MM.1S (cell line): ENCODE measurements around the gene LMX1B.

Experiments used
- DNase-seq: peaks from one replicate; pipeline ENCODE4 v3.0.0-alpha.2; 2015
- H2AFZ ChIP-seq: fragments of 300-600 bp; sonication (generic); 2 replicates; pipeline ENCODE4 v1.6.0; 2016; ENCODE audit warnings: antibody characterized with exemption, low read length
- H3F3A ChIP-seq: fragments of 300-600 bp; sonication (generic); 2 replicates; pipeline ENCODE4 v1.6.1; 2016; ENCODE audit warnings: mild to moderate bottlenecking, antibody characterized with exemption, low read length, moderate library complexity, mixed read lengths; ENCODE audit not compliant: insufficient read depth
- H3K27ac ChIP-seq: fragments of 300-600 bp; sonication (generic); 2 replicates; pipeline ENCODE4 v1.5.1; 2016; ENCODE audit warnings: mild to moderate bottlenecking, low read length
- H3K27me3 ChIP-seq: fragments of 300-600 bp; sonication (generic); replicated peaks from 2 replicates; pipeline ENCODE4 v1.6.0; 2016; ENCODE audit warnings: low read length; ENCODE audit not compliant: insufficient read depth
- H3K36me3 ChIP-seq: fragments of 300-600 bp; sonication (generic); replicated peaks from 2 replicates; pipeline ENCODE4 v1.6.1; 2016; ENCODE audit warnings: mild to moderate bottlenecking, low read length, mixed read lengths; ENCODE audit not compliant: insufficient read depth
- H3K4me1 ChIP-seq: fragments of 300-600 bp; sonication (generic); 2 replicates; pipeline ENCODE4 v1.6.1; 2016; ENCODE audit warnings: low read length, mixed read lengths
- H3K4me2 ChIP-seq: fragments of 300-600 bp; sonication (generic); 2 replicates; pipeline ENCODE4 v1.6.0; 2016; ENCODE audit warnings: low read depth, low read length
- H3K4me3 ChIP-seq: fragments of 300-600 bp; sonication (generic); 2 replicates; pipeline ENCODE4 v1.5.1; 2016; ENCODE audit warnings: low read length, mixed read lengths
- H3K79me2 ChIP-seq: fragments of 300-600 bp; sonication (generic); 2 replicates; pipeline ENCODE4 v1.6.1; 2016; ENCODE audit warnings: mixed run types, low read length, mixed read lengths
- H3K9ac ChIP-seq: fragments of 300-600 bp; sonication (generic); 2 replicates; pipeline ENCODE4 v1.6.1; 2016; ENCODE audit warnings: low read length, mixed read lengths
- H3K9me2 ChIP-seq: fragments of 300-600 bp; sonication (generic); replicated peaks from 2 replicates; pipeline ENCODE4 v1.6.1; 2016; ENCODE audit warnings: mild to moderate bottlenecking, low read length, mixed read lengths; ENCODE audit not compliant: insufficient read depth
- H3K9me3 ChIP-seq: fragments of 300-600 bp; sonication (generic); replicated peaks from 2 replicates; pipeline ENCODE4 v1.6.1; 2016; ENCODE audit warnings: mild to moderate bottlenecking, low read length, mixed read lengths; ENCODE audit not compliant: insufficient read depth
- H4K20me1 ChIP-seq: fragments of 300-600 bp; sonication (generic); 2 replicates; pipeline ENCODE4 v1.6.1; 2016; ENCODE audit warnings: mild to moderate bottlenecking, low read length, moderate library complexity, mixed read lengths; ENCODE audit not compliant: insufficient read depth
- EZH2 ChIP-seq: fragments of 300-600 bp; sonication (generic); optimal IDR thresholded peaks from 2 replicates; pipeline ENCODE3; 2017; ENCODE audit warnings: low read depth, mild to moderate bottlenecking, antibody characterized with exemption, low read length, mixed read lengths
- EZH2phosphoT487 ChIP-seq: fragments of 300-600 bp; sonication (generic); IDR thresholded peaks from 2 replicates; pipeline ENCODE4 v1.6.1; 2018; ENCODE audit warnings: antibody characterized with exemption, low read length
- TF ChIP-seq, protein P1 (sequence below): fragments of 300-600 bp; sonication (generic); IDR thresholded peaks from 2 replicates; pipeline ENCODE4 v1.5.1; 2016; ENCODE audit warnings: antibody characterized with exemption, low read length, mixed read lengths

Gene LMX1B

DNA sequence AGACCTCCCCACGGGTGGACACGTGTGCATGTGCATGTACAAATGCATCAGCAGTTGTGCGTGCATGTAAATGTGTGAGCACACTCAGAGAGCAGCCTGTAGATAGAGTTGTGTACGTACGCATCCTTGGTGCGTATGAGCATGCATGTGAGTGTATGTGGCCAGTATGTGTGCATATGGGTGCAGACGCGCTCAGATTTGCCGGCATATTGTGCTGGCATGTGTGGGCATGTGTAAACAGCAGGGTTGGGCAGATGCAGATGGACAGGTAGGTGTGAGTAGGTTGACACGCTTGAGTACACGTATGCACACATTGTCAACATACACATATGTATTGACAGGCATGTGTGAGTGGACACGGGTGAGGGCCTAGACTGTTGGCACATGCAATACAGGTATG lies 56.5 kb downstream of the LMX1B start:
- no peaks in the 10 kb centered on the region for H3K9me2 ChIP-seq
- no peaks in the 10 kb centered on the region for H4K20me1 ChIP-seq
- H3K9me3 ChIP-seq, result no peaks in the 10 kb centered on the region
- H3K27ac ChIP-seq, result no peak overlapping the region
- no peaks in the 10 kb centered on the region for H3K79me2 ChIP-seq
- TF ChIP-seq, protein P1, sequence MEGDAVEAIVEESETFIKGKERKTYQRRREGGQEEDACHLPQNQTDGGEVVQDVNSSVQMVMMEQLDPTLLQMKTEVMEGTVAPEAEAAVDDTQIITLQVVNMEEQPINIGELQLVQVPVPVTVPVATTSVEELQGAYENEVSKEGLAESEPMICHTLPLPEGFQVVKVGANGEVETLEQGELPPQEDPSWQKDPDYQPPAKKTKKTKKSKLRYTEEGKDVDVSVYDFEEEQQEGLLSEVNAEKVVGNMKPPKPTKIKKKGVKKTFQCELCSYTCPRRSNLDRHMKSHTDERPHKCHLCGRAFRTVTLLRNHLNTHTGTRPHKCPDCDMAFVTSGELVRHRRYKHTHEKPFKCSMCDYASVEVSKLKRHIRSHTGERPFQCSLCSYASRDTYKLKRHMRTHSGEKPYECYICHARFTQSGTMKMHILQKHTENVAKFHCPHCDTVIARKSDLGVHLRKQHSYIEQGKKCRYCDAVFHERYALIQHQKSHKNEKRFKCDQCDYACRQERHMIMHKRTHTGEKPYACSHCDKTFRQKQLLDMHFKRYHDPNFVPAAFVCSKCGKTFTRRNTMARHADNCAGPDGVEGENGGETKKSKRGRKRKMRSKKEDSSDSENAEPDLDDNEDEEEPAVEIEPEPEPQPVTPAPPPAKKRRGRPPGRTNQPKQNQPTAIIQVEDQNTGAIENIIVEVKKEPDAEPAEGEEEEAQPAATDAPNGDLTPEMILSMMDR, result no peak
- TF ChIP-seq EZH2phosphoT487, result no peak
- no peak for TF ChIP-seq EZH2
- DNase-seq, result no peak
- no peak overlapping the region for H2AFZ ChIP-seq
- no peaks in the 10 kb centered on the region for H3K4me1 ChIP-seq
- no peaks in the 10 kb centered on the region for H3K36me3 ChIP-seq
- H3F3A ChIP-seq, result no peaks in the 10 kb centered on the region
- no peak overlapping the region for H3K4me3 ChIP-seq
- peaks cover 88% of the 10 kb centered on the region for H3K27me3 ChIP-seq
- no peak overlapping the region for H3K4me2 ChIP-seq
- H3K9ac ChIP-seq, result no peak overlapping the region

DNA sequence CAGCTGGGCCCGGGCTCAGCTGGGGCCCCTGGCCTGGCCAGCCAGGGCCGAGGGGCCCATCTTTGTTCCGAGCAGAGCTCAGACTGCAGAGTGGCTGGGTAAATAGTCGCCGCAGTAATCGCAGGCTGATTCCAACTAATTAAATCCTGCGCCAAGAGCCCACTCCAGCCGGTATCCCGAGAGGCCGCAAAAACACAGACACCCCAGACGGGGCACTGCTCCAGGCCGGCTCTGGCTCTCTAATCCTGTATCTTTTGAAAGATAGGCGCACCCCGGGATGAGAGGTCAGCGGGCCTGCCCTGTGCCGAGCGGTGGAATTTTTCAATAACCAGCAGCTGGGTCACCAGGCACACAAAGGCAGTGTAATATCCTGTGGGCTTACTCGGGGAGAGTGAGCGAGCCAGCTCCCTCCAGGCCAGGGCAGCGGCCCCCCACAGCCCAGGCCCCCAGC lies 57.7 kb downstream of the LMX1B start:
- H3K4me1 ChIP-seq, result no peaks in the 10 kb centered on the region
- no peak overlapping the region for H3K4me2 ChIP-seq
- no peaks in the 10 kb centered on the region for H3K79me2 ChIP-seq
- no peak for DNase-seq
- H3K27ac ChIP-seq, result no peak overlapping the region
- H3K4me3 ChIP-seq, result no peak overlapping the region
- TF ChIP-seq EZH2phosphoT487 (no peak), EZH2 (no peak)
- TF ChIP-seq, protein P1, result no peak
- no peaks in the 10 kb centered on the region for H4K20me1 ChIP-seq
- no peaks in the 10 kb centered on the region for H3F3A ChIP-seq
- H3K9ac ChIP-seq, result no peak overlapping the region
- H3K9me2 ChIP-seq, result no peaks in the 10 kb centered on the region
- peaks cover 85% of the 10 kb centered on the region for H3K27me3 ChIP-seq
- no peak overlapping the region for H2AFZ ChIP-seq
- H3K9me3 ChIP-seq, result no peaks in the 10 kb centered on the region
- H3K36me3 ChIP-seq, result no peaks in the 10 kb centered on the region

DNA sequence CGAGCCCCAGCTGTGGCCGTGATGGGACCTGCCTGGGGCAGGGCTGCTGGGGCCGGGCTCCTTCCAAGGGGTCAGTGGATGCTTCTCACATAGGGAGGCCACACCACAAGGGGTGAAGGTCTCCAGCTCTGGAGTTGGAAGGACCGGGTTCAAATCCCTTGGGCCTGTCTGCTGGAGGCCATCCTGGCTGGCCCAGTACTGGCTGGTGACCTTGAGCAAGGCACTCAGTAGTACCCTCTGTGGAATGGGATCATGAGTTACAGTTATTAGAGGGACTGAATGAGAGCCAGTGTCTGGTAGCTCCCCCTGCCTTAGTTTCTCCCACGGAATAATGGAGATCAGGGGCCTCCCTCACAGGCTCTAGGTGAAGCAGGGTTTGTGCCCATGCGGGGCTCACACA lies 58.3 kb downstream of the LMX1B start:
- H3F3A ChIP-seq, result no peaks in the 10 kb centered on the region
- TF ChIP-seq, protein P1, result no peak
- TF ChIP-seq EZH2 (no peak), EZH2phosphoT487 (no peak)
- H3K9me3 ChIP-seq, result no peaks in the 10 kb centered on the region
- H2AFZ ChIP-seq, result no peak overlapping the region
- peaks cover 90% of the 10 kb centered on the region for H3K27me3 ChIP-seq
- H3K9ac ChIP-seq, result no peak overlapping the region
- no peak overlapping the region for H3K4me3 ChIP-seq
- H3K36me3 ChIP-seq, result no peaks in the 10 kb centered on the region
- H4K20me1 ChIP-seq, result no peaks in the 10 kb centered on the region
- H3K27ac ChIP-seq, result no peak overlapping the region
- no peak overlapping the region for H3K4me2 ChIP-seq
- H3K79me2 ChIP-seq, result no peaks in the 10 kb centered on the region
- H3K9me2 ChIP-seq, result no peaks in the 10 kb centered on the region
- no peak for DNase-seq
- no peaks in the 10 kb centered on the region for H3K4me1 ChIP-seq
